NCI-H446 treated with DMSO at 0.1 percent for 48 hours (cell line): ENCODE results near the gene URB1.
A peak's percentile ranks its signal among the peaks of the same experiment; 100 is the strongest.
"Not testable (repeated sequence)": the region's sequence is repeated elsewhere in the genome, so short reads cannot be mapped to it uniquely, and the experiment has no call there.

Experiments used
- DNase-seq: peaks from one replicate; lab custom pipeline; 2025; lab: John Stamatoyannopoulos, UW

URB1 gene

GRCh38 chr21:32317726-32318125 is 75.1 kb downstream of the URB1 start:
- no peak for DNase-seq

DNA sequence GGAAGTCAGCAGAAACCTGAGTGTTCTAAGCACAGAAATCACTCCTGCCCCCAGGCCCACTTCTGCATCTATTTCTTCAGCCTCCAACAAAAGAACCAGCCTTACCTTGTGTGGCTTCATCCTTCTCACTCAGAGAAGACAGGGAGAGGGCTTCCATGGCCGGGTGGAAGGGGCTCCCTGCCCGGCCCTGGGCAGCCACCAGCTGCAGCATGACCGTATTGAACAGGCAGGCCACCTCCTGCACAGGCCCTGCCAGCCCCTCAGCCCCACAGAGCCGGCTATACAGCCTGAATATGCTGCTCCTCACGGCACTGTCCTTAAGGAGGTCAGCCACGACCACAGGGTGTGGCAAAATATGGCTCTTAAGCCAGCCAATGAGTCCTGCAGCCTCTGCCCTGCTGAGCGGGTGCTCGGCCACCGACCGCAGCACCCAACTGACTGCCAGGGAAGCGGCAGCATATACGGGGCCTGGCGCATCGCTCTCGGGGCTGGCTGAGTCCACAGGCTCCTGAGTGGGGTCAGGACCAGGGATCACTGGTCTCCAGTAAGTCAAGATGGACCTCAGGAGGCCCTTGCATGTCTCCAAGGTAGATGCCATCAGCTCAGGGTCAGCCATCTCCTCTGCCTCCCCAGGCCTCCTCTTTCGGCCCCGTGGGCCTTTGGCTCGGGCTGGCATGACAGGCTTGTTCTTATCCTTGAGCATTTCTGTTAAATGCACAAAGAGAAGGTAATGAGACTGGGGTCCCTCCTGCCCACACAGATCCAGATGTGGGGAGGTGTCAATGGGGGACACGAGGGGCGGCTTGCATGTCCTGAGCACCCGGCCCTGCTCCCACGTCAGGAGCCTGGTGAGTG is 76.2 kb downstream of the URB1 start:
- DNase-seq = no peak

DNA sequence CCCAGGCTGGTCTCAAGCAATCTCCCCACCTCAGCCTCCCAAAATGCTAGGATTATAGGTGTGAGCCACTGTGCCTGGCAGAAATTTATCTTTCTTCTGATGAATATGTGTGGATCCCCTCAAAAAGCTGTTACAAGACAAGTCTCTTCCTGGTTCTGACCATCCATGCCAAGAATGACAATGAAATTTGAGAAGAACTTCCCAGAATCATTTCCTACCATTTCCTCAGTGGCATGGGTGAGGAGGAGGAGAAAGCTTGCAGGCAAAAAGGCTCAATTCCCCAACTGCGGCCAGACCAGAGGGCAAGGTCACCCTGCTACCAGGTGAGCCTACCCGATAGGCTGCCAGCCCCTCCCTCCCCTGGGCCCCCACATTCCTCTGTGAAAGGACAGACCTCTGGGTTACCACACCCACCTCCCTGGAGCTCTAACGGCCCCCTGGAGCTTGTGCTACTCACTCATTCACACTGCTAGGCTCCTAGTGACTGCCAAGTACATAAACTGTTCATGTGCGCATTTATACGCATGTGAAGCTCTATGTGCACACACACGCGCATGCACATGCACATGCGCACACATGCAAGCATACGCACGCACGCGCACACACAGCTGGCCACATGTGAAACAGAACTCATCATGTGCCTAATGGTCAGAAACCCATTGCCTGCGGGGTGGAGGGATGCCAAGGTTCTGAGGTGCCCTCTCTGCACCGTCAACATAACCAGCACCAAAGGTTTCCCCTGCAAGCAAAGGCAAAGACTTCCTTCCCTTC is 77.1 kb downstream of the URB1 start:
- no peak for DNase-seq

DNA sequence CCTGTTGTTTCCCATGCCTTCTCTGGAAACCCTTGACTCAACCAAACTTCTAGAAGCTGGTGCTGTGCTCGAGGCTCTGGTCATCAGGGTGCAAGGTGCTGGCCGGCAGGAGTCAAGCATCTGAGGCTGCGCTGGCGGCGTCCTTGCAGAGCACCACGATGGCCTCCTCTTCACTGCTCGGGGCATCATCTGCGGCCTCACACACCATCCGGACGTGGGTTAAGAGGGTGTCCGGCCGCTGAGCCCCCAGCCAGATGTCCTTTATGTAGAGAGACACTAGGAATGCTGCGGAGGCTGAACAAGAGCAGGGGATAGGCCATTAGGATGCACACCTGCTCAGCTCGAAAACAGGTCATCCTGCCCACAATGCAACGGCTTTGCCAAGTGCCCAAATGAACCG is 78.0 kb downstream of the URB1 start:
- no peak for DNase-seq

DNA sequence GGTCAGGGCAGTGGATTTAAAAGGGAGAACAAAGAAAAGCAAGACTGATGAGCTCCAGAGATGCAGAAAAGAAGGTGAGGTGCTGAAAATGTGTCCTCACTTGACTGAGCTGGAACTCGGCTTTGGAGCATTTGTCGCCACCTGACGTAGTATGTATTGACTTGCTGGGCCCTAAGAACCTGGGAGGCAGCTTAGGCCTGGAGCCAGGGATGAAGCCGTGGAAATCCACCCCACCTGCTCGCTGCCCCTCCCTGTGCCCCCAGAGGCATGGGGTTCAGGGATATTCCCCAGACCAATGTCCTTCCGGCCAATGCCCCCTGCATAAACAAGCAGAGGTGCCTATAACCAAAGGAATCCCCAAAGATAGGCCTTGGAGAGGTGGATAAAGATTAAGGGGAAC is 79.8 kb downstream of the URB1 start:
- DNase-seq = no peak

GRCh38 chr21:32312326-32312725 is 80.5 kb downstream of the URB1 start:
- no peak for DNase-seq

GRCh38 chr21:32311621-32312020 is 81.2 kb downstream of the URB1 start:
- DNase-seq = no peak

GRCh38 chr21:32310976-32311375 is 81.8 kb downstream of the URB1 start:
- not testable (repeated sequence) for DNase-seq

DNA sequence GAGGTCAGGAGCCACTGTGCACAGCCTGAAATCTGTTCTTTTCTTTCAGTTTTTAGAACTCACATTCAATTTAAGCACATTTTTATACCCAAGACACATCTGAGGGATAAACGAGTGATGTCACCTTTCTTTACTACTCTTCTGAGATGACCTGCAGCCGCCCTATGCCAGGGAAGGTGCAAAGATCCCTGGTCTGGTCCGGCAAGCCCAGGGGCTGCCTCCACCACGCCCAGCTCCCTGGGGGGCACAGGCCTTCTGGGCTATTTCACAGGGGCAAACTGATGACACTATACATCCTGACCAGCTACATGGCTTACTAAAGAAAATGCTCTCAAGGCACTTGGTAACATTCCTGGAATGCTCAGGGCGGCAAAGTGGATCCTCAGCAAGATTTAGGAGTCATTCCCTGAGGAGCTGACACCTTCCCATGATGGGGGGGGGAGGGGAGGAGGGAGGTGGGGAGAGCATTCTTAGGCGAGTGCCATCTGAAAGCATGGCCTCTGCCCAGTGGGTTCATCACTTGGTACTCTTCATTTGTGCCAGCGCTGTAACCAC is 82.8 kb downstream of the URB1 start:
- no peak for DNase-seq

- no peak for DNase-seq
Measured at GRCh38 chr21:32308696-32309095, 84.1 kb downstream of the URB1 start.

GRCh38 chr21:32307706-32308105 is 85.1 kb downstream of the URB1 start:
- DNase-seq = no peak

DNA sequence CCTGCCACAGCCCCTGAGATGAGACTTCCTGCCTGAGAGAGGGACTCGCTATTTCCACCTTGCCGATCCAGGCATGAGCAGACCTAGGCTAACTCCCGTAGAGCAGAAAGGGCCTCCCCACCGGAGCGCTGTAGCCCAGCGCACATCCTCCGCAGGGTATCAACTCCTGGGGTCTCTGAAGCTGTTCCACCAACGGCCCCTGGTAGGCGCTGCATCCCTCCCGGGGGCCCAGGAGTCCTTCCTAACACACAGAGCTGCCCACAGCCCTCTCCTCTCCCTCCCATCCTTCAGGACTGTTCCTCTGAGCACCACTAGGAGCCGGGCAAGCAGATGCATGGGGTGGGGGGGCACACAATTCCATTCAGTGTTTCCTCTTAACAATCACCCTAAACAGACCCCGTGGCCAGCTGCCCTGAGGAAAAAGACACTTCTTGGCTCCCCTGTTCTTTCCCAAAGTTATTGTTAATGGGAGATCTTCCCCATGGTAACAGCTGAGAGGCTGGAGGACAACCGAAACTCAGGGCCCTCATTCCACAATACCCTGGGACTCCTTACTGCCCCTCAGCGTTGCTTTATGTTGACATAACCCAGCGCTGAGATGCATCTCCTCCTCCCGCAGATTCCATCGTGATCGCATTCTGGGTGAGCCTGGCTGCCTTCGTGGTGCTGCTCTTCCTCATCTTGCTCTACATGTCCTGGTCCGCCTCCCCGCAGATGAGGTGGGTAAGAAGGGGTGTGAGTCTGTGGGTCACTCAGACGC is 86.6 kb downstream of the URB1 start:
- no peak for DNase-seq

DNA sequence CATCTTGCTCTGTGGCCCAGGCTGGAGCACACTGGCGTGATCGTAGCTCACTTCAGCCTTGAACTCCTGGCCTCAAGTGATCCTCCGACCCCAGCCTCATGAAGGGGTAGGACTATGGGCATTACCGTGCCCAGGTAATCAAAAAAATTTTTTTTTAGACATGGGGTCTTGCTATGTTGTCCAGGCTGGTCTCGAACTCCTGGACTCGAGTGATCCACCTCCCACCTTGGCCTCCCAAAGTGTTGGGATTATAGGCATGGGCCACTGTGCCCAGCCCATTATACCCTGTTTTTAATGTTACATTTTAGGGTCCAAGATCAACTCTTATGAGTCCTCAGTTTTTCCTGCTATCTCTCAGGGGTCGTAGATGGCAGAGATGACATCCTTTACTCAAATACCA is 87.8 kb downstream of the URB1 start:
- no peak for DNase-seq

DNA sequence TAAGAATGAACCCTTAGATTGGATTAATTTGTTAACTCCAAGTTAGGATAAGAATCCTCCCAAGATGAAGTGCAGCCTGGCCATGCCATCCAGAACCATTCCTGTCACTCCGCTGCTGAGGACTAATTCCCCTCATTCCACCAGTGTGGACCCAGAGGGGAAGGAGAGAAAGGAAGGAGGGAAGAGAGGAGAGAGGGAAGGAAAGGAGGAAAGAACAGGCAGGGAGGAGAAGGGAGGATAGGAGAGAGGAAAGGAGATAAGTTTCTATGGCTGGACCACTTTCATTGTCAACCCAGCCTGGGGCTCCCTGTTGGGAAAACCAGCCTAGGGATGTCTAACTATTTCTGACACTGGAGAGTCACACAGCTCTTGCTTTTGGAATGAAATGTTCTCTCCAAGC is 89.4 kb downstream of the URB1 start:
- no peak for DNase-seq

DNA sequence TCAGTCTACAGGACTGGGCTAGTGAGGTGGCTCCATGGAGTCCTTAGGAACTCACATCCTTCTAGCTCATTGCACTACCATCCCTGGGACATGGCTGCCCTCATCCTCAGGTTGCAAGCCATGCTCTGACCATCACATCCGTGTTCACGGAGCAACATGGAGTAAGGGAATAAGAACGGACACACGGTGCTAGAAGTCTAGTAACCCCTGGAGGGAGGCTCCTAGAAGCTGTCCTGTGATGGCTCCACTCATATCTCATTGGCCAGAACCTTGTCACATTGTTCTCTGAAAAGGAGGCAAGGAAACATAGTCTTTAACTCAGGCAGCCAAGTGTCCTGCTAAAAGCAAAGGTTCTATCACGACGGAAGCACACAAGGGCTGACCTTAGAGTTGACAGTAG is 90.3 kb downstream of the URB1 start:
- DNase-seq = no peak

DNA sequence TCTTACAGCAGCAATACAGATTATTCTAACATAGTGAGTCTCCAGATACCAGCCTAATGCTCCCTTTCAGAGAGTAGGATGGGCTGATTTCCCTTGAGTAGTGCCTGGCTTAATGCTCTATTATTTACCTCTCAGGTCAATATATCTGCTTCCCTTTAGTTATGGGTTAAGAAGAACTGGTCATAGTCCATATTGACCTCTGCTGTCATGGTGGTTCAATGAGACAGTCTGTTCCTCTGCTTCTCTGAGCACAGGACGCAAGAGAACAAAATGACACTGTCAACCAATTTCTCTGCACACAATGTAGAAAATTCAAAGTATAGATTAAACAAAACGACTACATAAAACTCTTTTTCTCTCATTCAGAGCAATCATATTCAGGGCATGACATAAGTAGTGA is 91.2 kb downstream of the URB1 start:
- DNase-seq = no peak

DNA sequence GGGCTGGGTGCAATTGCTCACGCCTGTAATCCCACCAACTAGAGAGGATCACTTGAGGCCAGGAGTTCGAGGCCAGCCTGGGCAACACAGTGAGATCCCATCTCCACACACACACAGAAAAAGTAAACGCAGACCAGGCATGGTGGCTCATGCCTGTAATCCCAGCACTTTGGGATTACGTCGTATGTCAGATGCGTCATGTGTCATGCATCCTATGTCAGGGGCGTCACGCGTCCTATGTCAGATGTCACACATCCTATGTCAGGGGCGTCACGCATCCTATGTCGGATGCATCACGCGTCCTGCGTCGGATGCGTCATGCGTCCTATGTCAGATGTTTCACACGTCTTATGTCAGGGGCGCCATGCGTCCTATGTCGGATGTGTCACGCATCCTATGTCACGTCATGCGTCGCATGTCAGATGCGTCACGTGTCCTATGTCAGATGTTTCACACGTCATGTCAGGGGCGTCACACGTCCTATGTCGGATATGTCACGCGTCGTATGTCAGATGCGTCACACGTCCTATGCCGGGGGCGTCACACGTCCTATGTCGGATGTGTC is 92.6 kb downstream of the URB1 start:
- no peak for DNase-seq

DNA sequence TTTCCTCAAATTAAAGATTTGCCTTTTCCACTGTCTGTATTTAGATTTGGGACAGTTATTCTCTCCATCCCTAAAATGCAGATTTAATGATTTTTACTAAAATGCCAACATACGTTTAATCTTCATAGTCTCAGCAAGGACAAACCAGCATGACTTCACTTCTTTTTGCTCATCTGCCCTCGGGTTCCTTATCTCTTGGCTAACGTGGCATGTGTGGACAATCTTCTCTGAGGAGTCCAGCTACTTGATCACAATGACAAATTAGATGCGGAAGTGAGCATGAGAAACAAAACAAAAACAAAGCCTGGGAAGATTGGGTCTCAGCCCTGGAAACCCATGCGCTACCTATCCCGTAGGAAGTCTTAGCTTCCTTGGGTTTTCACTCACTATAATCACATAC is 93.1 kb downstream of the URB1 start:
- DNase-seq = no peak

DNA sequence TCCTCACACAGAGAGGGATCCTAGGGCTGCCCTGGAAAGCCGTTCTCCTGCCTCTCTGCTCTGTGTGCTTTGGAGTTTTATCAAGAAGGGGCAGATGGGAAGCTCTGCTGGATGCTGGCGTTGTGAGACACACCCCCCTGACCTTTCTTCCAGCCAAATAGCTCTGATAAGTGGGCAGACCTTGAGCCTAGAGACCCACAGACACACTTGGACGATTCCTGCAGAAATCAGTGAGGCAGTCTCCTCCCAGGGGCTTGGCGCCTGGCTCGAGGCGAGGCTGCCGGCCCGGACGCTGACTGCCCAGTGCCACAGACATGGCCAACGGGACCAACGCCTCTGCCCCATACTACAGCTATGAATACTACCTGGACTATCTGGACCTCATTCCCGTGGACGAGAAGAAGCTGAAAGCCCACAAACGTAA is 94.1 kb downstream of the URB1 start, which contains the start of gene MRAP:
Gene MRAP, plus strand, starts transcription at position 198 of the 424 bp plus-strand sequence. Its CDS starts 117 bp downstream, at position 315.
- DNase-seq = peak; percentile 25

GRCh38 chr21:32298148-32298559 is 94.7 kb downstream of the URB1 start:
- DNase-seq = no peak

- DNase-seq = no peak
Measured at GRCh38 chr21:32297449-32297848, 95.4 kb downstream of the URB1 start.

- DNase-seq = no peak
Measured at GRCh38 chr21:32285476-32285875, 107.3 kb downstream of the URB1 start.
